CD14-positive monocyte (primary cell): ENCODE data around the gene DSCAML1. TPM values are rescaled to one million over a fixed set of nuclear protein-coding genes. Genes with fewer than 3 reads are reported as not detected.

ENCODE experiments used
- DNase-seq, 3 donors: peaks; one replicate each; pipeline ENCODE4 v3.0.0-alpha.2; 2011 to 2022
- H2AFZ ChIP-seq: 2 replicates; pipeline ENCODE4 v1.6.0; 2012; ENCODE audit warnings: mild to moderate bottlenecking, low read depth, low read length, inconsistent platforms; ENCODE audit not compliant: insufficient read depth, poor library complexity, severe bottlenecking
- H3K27ac ChIP-seq, 2 donors: 1 replicate in 1 of 2; 2 replicates in 1 of 2; pipeline ENCODE4 v1.5.1; 2012 to 2013; ENCODE audit warnings: low read length in 2 of 2, control low read depth in 1 of 2, inconsistent platforms in 1 of 2, low read depth in 1 of 2, mild to moderate bottlenecking in 1 of 2
- H3K27me3 ChIP-seq, 2 donors: one replicate each; pipeline versions ENCODE4 v1.6.0 to v1.6.1; 2011 to 2013; ENCODE audit warnings: low read length in 2 of 2; ENCODE audit not compliant: control insufficient read depth in 2 of 2, insufficient read depth in 2 of 2
- H3K36me3 ChIP-seq, 2 donors: replicated peaks in 1 of 2; 1 replicate in 1 of 2; 2 replicates in 1 of 2; pipeline versions ENCODE4 v1.5.1 to v1.6.1; 2012 to 2013; ENCODE audit warnings: low read length in 2 of 2, control low read depth in 1 of 2, inconsistent platforms in 1 of 2, mild to moderate bottlenecking in 1 of 2; ENCODE audit not compliant: insufficient read depth in 2 of 2, control insufficient read depth in 1 of 2
- H3K4me1 ChIP-seq, 2 donors: 1 replicate in 1 of 2; 2 replicates in 1 of 2; pipeline versions ENCODE4 v1.5.1 to v1.6.1; 2012 to 2013; ENCODE audit warnings: low read length in 2 of 2, control low read depth in 1 of 2, inconsistent platforms in 1 of 2, mild to moderate bottlenecking in 1 of 2, moderate library complexity in 1 of 2; ENCODE audit not compliant: insufficient read depth in 2 of 2, control insufficient read depth in 1 of 2
- H3K4me2 ChIP-seq: replicated peaks from 2 replicates; pipeline ENCODE3; 2012; ENCODE audit warnings: low read length, moderate library complexity, mild to moderate bottlenecking; ENCODE audit not compliant: poor library complexity, severe bottlenecking; ENCODE audit errors: extremely low read depth
- H3K4me3 ChIP-seq, 3 experiments: fragments of 200-600 bp in 1 of 3; sonication (generic) in 1 of 3; replicated peaks in 1 of 3; 1 replicate in 2 of 3; 2 replicates in 1 of 3; pipeline ENCODE4 v1.5.1; 2011 to 2013; ENCODE audit warnings: low read length in 3 of 3, mild to moderate bottlenecking in 3 of 3, control low read depth in 2 of 3, low read depth in 2 of 3, inconsistent platforms in 1 of 3, moderate library complexity in 1 of 3
- H3K79me2 ChIP-seq: 2 replicates; pipeline ENCODE4 v1.6.0; 2012; ENCODE audit warnings: mild to moderate bottlenecking, control low read depth, inconsistent platforms, low read length, moderate library complexity; ENCODE audit not compliant: insufficient read depth
- H3K9ac ChIP-seq: 2 replicates; pipeline ENCODE4 v1.6.0; 2017; ENCODE audit warnings: low read length, mild to moderate bottlenecking; ENCODE audit not compliant: insufficient read depth, poor library complexity, severe bottlenecking
- H3K9me3 ChIP-seq, 2 donors: replicated peaks in 1 of 2; 1 replicate in 1 of 2; 2 replicates in 1 of 2; pipeline versions ENCODE4 v1.5.1 to v1.6.1; 2012 to 2013; ENCODE audit warnings: low read length in 2 of 2, control low read depth in 1 of 2; ENCODE audit not compliant: control insufficient read depth in 1 of 2, insufficient read depth in 1 of 2
- H4K20me1 ChIP-seq: 2 replicates; pipeline ENCODE4 v1.6.0; 2012; ENCODE audit warnings: mild to moderate bottlenecking, low read length, control low read depth, moderate library complexity; ENCODE audit not compliant: insufficient read depth
- H3K27ac Mint-ChIP-seq, 7 donors: one replicate each; pipeline ENCODE4 v1.8.0; 2020; ENCODE audit warnings: mild to moderate bottlenecking in 7 of 7, mixed read lengths in 7 of 7, moderate library complexity in 6 of 7, inconsistent platforms in 2 of 7
- H3K27me3 Mint-ChIP-seq, 3 donors: one replicate each; pipeline ENCODE4 v1.8.0; 2021 to 2022; ENCODE audit warnings: low read depth in 3 of 3, mild to moderate bottlenecking in 3 of 3, mixed read lengths in 3 of 3, moderate library complexity in 3 of 3, inconsistent platforms in 1 of 3
- H3K36me3 Mint-ChIP-seq, 2 donors: one replicate each; pipeline ENCODE4 v1.8.0; 2020; ENCODE audit warnings: mixed read lengths in 2 of 2, inconsistent platforms in 1 of 2, mild to moderate bottlenecking in 1 of 2
- H3K4me1 Mint-ChIP-seq: one replicate; pipeline ENCODE4 v1.8.0; 2020; ENCODE audit warnings: mild to moderate bottlenecking, mixed read lengths
- H3K4me3 Mint-ChIP-seq, 2 donors: one replicate each; pipeline ENCODE4 v1.8.0; 2020; ENCODE audit warnings: mild to moderate bottlenecking in 2 of 2, mixed read lengths in 2 of 2, moderate library complexity in 1 of 2
- H3K9me3 Mint-ChIP-seq, 7 donors: one replicate each; pipeline ENCODE4 v1.8.0; 2020 to 2022; ENCODE audit warnings: mixed read lengths in 7 of 7, mild to moderate bottlenecking in 6 of 7, moderate library complexity in 6 of 7, inconsistent platforms in 2 of 7
- CTCF ChIP-seq: fragments of 200-600 bp; IDR thresholded peaks from one replicate; pipeline ENCODE4 v1.8.0; 2022; ENCODE audit warnings: antibody characterized with exemption, mild to moderate bottlenecking
- WGBS: methylation state at CpG from one replicate; pipeline ENCODE4 v1.1.5; 2013; ENCODE audit warnings: missing lambda C conversion rate; ENCODE audit not compliant: insufficient coverage; 5-methylcytosine and 5-hydroxymethylcytosine counted together
- intact Hi-C, 2 donors: fragments of 100-400 bp; cut with micrococcal nuclease; formaldehyde crosslinking; loops; one replicate each; pipeline versions ENCODE4 v1.15.0 to v1.15.1; 2023
- polyA plus RNA-seq, 3 donors: library from polyadenylated mRNA; depleted of rRNA in 1 of 3; unstranded in 2 of 3; stranded (reverse) in 1 of 3; fragments of 300-500 nt in 2 of 3; fragments of >200 nt in 1 of 3; fragmentation: Illumina TruSeq in 2 of 3; gene quantifications; 1 replicate in 2 of 3; 2 replicates in 1 of 3; pipeline ENCODE4 v1.2.3, GENCODE V29; 2012 to 2021

The DSCAML1 gene
- polyA plus RNA-seq, 3 donors = not detected

GRCh38 chr11:117690484-117691217 is 106.4 kb downstream of the DSCAML1 start:
- Histone ChIP-seq H4K20me1 (no peaks in the 10 kb centered on the region), H3K4me2 (no peak overlapping the region), H3K4me1 (no peaks in the 10 kb centered on the region), H3K9ac (no peak overlapping the region), H3K4me3 (no peak overlapping the region), H3K27me3 (peaks cover 0 to 3% of the 10 kb centered on the region in 2 donors), H3K36me3 (no peaks in the 10 kb centered on the region), H3K27ac (no peak overlapping the region), H3K79me2 (no peaks in the 10 kb centered on the region), H2AFZ (no peak overlapping the region), H3K9me3 (no peaks in the 10 kb centered on the region)
- DNase-seq = no peak
- intact Hi-C loops = no loop called here
- no peaks in the 10 kb centered on the region for H3K36me3 Mint-ChIP-seq
- no peaks in the 10 kb centered on the region for H3K9me3 Mint-ChIP-seq
- H3K27ac Mint-ChIP-seq = no peak overlapping the region
- H3K4me1 Mint-ChIP-seq = peaks cover 4% of the 10 kb centered on the region
- no peak for TF ChIP-seq CTCF
- 76% methylated on average over 3 of the region's 8 CpGs for WGBS
- H3K27me3 Mint-ChIP-seq = peaks cover 2 to 3% (median 3%) of the 10 kb centered on the region in 3 donors
- H3K4me3 Mint-ChIP-seq = no peak overlapping the region

- no peak overlapping the region for H3K4me2 ChIP-seq
- H3K36me3 ChIP-seq = no peaks in the 10 kb centered on the region
- H3K27ac Mint-ChIP-seq = no peak overlapping the region
- no peak overlapping the region for H3K4me3 Mint-ChIP-seq
- no peak overlapping the region for H3K27ac ChIP-seq
- no peaks in the 10 kb centered on the region for H3K9me3 ChIP-seq
- peaks cover 4% of the 10 kb centered on the region for H3K4me1 Mint-ChIP-seq
- WGBS = 100% methylated on average over 1 of the region's 3 CpGs
- H3K4me1 ChIP-seq = no peaks in the 10 kb centered on the region
- H3K9ac ChIP-seq = no peak overlapping the region
- H3K27me3 Mint-ChIP-seq = peaks cover 0 to 3% (median 2%) of the 10 kb centered on the region in 3 donors
- no peak overlapping the region for H3K4me3 ChIP-seq
- no peak for TF ChIP-seq CTCF
- H3K27me3 ChIP-seq = no peaks in the 10 kb centered on the region
- no peak for DNase-seq
- H3K9me3 Mint-ChIP-seq = no peaks in the 10 kb centered on the region
- no peak overlapping the region for H2AFZ ChIP-seq
- intact Hi-C loops = no loop called here
- H3K79me2 ChIP-seq = no peaks in the 10 kb centered on the region
- no peaks in the 10 kb centered on the region for H3K36me3 Mint-ChIP-seq
- H4K20me1 ChIP-seq = no peaks in the 10 kb centered on the region
These were observed 108.7 kb downstream of the DSCAML1 start for GRCh38 chr11:117688255-117688797.
